Measurements from ENCODE around the gene SPTB.

Gene SPTB

GRCh38 chr14:64880221-64881121, 764 bp upstream of the SPTB start:
- peak; percentile 28 for DNase-seq

- no peak for DNase-seq
Observed at GRCh38 chr14:64878837-64879634, 671 bp downstream of the SPTB start.

- no peak for DNase-seq
Observed at GRCh38 chr14:64877846-64878245, 1.9 kb downstream of the SPTB start.

- DNase-seq, result no peak
Observed at GRCh38 chr14:64875350-64875749, 4.4 kb downstream of the SPTB start.

GRCh38 chr14:64873506-64874219, 6.0 kb downstream of the SPTB start:
- DNase-seq, result no peak

GRCh38 chr14:64871344-64871743, 8.4 kb downstream of the SPTB start:
- DNase-seq, result no peak

- DNase-seq, result no peak
Observed at GRCh38 chr14:64870160-64870559, 9.5 kb downstream of the SPTB start.

GRCh38 chr14:64868841-64869240, 10.9 kb downstream of the SPTB start:
- no peak for DNase-seq

- no peak for DNase-seq
Observed at GRCh38 chr14:64868379-64868778, 11.3 kb downstream of the SPTB start.

- no peak for DNase-seq
Observed at GRCh38 chr14:64867182-64867581, 12.5 kb downstream of the SPTB start.

GRCh38 chr14:64865992-64866391, 13.7 kb downstream of the SPTB start:
- no peak for DNase-seq

- no peak for DNase-seq
Observed at GRCh38 chr14:64865109-64865508, 14.6 kb downstream of the SPTB start.

- no peak for DNase-seq
Observed at GRCh38 chr14:64864258-64864657, 15.4 kb downstream of the SPTB start.

- no peak for DNase-seq
Observed at GRCh38 chr14:64861916-64862315, 17.8 kb downstream of the SPTB start.

GRCh38 chr14:64860039-64860438, 19.7 kb downstream of the SPTB start:
- DNase-seq, result no peak

- DNase-seq, result no peak
Observed at GRCh38 chr14:64857979-64858744, 21.5 kb downstream of the SPTB start.

GRCh38 chr14:64856529-64857445, 22.9 kb downstream of the SPTB start:
- no peak for DNase-seq

GRCh38 chr14:64855721-64856528, 23.8 kb downstream of the SPTB start:
- DNase-seq, result no peak

- no peak for DNase-seq
Observed at GRCh38 chr14:64850369-64851137, 29.2 kb downstream of the SPTB start.

- no peak for DNase-seq
Observed at GRCh38 chr14:64849940-64850339, 29.8 kb downstream of the SPTB start.

All from NCI-H1048 (cell line).